GM18502 (cell line): ENCODE results near the gene RNASET2.
"Not testable (repeated sequence)": the region's sequence is repeated elsewhere in the genome, so short reads cannot be mapped to it uniquely, and the experiment has no call there.

Experiments
- ATAC-seq: cut with Tn5 transposase; IDR thresholded peaks from one replicate; pipeline ENCODE4 v1.9.1; 2021; ENCODE audit warnings: mild to moderate bottlenecking; ENCODE audit not compliant: unreplicated experiment, poor library complexity

The RNASET2 gene

DNA sequence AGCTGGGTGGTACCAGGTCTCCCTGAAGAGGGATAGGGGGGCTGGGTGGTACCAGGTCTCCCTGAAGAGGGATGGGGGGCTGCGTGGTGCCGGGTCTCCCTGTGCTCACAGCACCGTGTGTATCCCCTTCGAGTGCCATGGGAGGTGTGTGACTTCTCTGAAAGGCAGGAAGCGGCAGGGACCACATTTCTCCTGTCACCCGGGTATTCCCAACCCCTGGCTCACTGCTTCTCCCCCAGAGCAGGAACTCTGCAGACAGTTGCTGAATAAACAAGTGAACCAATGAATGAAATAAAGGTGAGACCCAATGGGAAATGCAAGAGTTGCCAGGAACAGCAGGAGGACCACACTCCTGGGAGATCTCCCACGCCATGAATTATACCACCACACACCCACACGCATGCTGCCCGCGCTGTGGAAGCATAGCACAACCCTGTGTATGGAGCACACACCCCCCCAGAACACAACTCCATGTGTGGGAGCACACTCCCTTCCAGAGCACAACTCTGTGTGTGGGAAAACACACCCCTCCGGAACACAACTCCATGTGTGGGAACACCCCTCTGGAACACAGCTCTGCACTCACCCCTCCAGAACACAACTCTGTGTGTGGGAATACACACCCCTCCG is 50.7 kb downstream of the RNASET2 start:
- no peak for ATAC-seq

DNA sequence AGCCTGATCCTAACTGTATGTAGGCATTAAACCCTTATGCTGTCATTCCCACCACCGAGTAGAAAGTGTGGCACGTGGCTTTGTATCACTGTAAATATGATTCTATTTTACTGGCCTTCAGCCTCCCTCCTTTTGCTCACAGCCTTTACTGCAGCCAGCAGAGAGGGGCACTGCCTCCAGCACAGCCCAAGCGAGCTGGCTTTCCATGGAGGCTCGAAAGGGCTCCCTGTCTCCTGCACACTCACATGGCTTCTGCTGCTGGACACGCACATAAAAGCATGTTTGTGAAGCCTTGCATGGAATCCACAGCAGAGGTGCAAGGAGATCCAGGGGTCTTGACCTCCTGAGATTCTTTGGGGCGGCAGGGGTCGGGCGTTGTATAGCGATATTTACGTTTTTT is 51.3 kb downstream of the RNASET2 start:
- no peak for ATAC-seq

DNA sequence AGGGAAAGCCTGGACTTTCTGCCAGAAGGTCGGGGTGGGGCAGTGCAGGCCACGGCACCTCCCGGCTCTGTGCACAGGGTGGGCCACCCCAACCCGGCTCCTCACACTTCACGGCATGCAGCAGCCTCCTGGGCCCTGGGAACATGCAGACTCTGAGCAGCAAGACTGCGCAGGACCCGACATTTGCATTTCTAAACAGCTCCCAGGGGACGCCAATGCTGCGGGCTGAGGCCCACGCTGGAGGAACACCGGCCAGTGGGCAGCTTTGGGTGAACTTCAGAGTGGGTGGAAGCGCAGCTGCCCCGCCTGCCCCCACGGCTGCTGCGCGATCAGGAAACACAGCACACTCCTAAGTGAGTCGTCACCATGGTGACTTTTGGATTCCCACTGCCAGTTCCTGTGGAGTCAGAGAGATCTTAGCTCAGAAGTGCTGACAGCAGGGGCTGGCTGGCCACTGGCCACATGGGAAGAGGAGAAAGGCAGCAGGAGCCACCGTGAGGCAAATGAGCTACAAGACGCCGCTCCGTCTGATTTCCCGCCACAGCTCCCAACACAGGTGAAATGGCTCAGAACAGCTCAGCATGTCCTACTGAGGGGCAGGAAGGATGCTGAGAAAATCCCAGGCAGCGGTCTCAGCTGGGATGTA is 52.1 kb downstream of the RNASET2 start:
- no peak for ATAC-seq

DNA sequence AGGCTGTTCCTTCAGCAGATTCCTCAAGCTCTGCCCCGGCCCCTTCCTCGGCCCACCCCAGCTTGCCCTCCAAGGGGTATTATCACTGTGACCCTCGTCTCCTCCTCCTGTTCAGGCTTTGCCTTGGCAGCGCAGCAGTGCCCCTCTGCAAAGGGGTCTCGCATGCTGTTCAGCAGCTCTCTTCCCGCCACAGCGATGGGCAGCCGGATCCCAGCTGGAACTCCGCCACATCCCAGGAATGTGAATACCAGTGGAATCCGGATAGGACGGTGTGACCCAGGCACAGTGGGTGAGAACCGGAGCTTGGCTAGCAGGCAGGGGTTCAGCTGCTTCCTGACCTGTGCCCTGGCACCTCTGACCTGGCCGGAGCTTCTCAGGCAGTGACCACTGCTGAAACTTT is 52.9 kb downstream of the RNASET2 start:
- no peak for ATAC-seq

DNA sequence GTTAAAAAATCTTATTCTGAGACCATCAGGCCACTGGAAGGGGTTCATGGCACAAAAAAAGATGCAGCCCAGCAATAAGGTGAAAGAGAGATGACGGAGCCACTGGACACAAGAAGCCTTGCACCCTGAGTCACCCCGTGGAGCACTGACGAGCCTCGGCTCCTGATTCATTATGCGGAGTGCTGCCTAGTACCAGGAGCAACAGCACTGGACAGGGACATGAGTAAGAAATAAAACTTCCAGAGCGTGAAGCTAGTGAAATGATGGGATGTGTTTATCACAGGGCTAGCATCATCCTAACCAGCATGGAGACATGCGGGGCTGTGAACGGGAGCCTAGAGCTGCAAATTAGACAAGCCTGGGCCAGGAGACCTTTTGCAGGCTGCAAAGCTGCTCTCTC is 53.3 kb downstream of the RNASET2 start:
- ATAC-seq = no peak

DNA sequence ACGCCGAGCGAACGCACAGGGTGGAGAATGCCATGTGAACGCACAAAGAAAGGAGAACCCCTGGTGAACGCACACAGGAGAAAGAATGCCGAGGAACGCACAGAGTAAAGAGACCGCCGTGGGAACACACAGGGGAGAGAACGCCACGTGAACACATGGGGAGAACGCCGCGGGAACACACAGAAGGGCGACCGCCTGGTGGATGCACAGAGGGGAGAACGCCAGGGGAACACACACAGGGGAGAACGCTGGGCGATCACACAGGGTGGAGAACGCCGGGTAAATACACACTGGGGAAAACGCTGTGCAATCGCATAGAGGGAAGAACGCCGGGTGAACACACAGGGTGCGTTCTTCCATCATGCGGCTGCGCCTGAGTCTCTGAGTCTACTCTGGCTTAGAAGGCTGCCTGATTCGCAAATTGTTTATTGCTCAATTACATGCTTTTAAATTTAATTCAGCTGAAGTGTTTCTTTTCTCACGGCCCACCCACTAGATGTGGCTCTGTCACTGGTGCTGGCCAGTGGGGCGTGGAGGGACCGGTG is 54.1 kb downstream of the RNASET2 start:
- no peak for ATAC-seq

DNA sequence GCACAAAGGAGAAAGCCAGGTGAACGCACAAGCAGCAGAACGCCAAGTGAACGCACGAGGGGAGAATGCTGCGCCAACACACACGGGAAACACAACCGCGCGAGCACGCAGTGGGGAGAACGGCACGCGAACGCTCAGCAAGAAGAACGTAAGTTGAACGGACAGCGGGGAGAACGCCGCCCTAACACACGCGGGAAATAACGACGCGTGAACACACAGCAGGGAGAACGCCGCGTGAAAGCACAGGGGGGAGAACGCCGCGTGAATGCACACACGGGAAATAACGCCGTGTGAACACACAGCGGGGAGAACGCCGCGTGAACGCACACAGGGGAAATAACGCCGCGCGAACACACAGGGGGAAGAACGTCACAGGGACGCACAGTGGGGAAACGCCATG is 54.7 kb downstream of the RNASET2 start:
- no peak for ATAC-seq

DNA sequence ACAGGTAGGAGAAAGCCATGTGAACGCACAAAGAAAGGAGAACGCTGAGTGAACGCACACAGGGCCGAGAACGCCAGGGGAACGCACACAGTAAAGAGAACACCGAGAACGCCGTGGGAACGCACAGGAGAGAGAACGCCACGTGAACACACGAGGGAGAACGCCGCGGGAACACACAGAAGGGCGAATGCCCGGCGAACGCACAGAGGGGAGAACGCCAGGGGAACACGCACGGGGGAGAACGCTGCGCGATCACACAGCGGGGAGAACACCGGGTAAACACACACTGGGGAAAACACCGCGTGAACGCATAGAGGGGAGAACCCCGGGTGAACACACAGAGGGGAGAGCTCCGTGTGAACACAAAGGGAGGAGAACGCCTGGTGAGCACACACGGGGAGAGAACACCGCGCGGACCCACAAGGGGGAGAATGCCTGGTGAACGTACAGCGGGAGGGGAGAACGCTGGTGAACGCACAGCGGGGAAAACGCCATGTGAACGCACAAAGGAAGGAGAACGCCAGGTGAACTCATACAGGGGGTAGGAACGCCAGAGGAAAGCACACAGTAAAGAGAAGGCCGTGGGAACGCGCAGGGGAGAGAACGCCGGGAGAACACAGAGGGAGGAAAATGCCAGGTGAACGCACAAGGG is 55.3 kb downstream of the RNASET2 start:
- no peak for ATAC-seq

DNA sequence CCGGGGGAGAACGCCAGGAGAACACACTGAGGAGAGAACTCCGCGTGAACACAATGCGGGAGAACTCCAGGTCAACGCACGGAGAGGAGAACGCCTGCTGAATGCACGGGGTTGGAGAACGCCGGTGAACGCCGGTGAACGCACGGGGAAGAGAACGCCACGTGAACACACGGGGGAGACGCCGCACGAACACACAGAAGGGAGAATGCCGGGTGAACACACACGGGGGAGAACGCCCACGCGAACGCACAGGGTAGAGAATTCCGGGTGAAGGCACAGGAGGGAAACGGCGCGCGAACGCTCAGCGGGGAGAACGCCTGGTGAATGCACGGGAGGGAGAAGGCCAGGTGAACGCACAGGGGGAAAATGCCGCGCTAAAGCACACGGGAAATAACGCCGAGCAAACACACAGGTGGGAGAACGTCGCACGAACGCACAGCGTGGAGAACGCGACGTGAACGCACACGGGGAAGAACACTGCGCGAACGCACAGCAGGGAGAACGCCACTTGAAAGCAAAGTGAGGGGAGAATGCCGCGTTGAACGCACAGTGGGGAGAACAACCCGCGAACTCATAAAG is 56.1 kb downstream of the RNASET2 start:
- no peak for ATAC-seq

DNA sequence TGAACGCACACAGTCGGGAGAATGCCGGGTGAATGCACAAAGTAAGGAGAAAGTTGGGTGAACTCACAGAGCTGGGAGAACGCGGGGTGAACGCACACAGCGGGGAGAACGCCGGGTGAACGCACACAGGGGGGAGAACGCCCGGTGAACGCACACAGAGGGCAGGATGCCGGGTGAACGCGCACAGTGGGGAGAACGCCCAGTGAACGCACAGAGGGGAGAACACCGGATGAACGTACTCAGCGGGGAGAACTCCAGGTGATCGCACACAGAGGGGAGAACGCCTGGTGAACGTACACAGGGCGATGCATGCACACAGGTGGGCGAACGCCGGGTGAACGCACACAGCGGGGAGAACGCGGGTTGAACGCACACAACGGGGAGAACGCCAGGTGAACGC is 57.4 kb downstream of the RNASET2 start:
- no peak for ATAC-seq

DNA sequence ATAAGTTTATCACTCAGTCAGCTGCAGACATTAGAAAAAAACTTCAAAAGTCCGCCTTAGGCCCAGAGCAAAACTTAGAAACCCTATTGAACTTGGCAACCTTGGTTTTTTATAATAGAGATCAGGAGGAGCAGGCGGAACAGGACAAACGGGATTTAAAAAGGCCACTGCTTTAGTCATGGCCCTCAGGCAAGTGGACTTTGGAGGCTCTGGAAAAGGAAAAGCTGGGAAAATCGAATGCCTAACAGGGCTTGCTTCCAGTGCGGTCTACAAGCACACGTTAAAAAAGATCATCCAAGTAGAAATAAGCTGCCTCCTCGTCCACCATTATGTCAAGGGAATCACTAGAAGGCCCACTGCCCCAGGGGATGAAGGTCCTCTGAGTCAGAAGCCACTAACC is 61.7 kb downstream of the RNASET2 start:
- not testable (repeated sequence) for ATAC-seq

DNA sequence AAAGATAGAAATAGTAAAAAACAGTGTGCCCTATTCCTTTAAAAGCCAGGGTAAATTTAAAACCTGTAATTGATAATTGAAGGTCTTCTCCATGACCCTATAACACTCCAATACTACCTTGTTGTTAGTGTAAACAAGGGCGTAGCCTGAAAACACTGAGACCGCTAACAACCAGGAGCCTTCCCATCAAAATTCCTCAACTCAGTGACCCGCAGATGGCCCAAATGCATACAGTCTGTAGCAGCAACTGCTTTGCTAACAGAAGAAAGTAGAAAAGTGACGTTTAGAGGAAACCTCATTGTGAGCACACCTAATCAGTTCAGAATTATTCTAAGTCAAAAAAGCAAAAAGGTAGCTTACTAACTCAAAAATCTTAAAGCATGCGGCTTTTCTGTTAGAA is 63.9 kb downstream of the RNASET2 start:
- ATAC-seq = not testable (repeated sequence)

DNA sequence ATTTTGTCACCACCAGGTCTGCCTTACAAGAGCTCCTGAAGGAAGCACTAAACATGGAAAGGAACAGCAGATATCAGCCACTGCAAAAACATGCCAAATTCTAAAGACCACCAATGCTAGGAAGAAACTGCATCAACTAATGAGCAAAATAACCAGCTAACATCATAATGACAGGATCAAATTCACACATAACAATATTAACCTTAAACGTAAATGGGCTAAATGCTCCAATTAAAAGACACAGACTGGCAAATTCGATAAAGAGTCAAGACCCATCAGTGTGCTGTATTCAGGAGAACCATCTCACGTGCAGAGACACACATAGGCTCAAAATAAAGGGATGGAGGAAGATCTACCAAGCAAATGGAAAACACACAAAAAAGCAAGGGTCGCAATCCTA is 69.6 kb downstream of the RNASET2 start:
- not testable (repeated sequence) for ATAC-seq

DNA sequence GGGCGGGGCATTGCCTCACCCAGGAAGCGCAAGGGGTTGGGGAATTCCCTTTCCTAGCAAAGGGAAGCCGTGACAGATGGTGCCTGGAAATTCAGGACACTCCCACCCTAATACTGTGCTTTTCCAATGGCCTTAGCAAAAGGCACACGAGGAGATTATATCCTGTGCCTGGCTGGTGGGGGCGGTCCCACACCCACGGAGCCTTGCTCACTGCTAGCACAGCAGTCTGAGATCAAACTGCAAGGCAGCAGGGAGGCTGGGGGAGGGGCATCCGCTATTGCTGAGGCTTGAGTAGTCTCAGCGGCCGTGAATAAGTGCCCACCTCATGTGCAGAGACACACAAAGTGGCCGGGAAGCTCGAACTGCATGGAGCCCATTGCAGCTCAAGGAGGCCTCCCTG is 71.4 kb downstream of the RNASET2 start:
- not testable (repeated sequence) for ATAC-seq

DNA sequence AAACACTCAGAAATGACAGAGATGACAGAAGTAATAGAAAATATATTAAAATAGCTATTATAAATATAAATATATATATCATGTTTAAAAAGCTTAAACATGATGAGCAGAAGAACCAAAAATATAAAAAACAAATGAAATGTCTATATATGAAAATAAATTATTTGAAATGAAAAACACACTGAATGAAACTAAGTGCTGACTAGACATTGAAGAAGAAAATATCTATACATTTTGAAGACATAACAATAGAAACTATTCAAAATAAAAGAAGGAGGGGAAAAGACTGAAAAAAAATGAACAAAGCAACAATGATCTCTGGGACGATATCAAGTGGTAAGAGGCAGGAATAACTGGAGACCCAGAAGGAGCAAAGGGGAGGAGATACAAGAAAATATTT is 76.8 kb downstream of the RNASET2 start:
- no peak for ATAC-seq
